GM21423 (cell line): Measurements from ENCODE around the gene KIF19.

Experiments
- ATAC-seq: cut with Tn5 transposase; IDR thresholded peaks from one replicate; pipeline ENCODE4 v1.9.1; 2021; ENCODE audit warnings: mild to moderate bottlenecking, moderate library complexity; ENCODE audit not compliant: unreplicated experiment

KIF19 gene

DNA sequence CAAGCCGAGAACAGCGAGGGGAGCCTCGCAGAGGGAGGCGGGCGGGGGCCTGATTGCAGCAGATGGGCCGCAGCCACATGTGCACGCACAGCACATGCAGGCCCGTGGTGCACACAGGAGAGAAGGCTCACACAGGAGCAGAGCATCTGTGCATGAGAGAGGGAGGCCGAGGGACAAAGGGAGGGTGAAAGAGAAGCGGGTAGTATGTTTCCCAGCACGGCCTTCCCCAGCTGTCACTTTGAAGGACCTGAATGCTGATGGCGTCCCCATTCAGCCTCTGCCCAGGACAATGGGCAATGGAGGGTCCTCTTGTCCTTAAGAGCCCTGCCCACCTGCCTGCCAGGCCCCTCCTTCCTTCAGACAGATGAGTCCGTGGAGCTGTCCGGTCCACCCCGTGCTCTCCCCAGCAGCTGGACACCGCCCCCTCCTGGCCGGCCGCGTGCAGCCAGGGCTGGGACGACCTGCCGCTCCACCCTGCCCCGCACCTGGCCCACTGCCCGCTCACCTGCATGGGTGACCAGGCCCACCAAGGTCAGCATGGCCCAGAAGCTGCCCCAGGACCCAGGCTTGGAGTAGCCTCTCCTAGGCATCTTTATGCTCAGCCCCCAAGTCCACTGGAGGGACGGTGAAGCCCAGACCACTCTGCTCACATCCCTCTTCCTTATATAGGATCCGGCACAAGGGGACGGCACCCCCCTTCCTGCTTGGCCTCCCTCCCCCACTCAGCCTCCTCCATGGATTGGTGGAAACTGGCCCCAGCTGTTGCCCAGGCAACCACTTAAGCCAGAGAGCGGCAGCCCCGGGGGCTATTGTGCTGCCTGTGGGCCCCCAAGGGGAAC lies 35.4 kb downstream of the KIF19 start, which contains the start of gene BTBD17:
TSS of gene BTBD17 (minus strand) at position 639 of the 839 bp plus-strand sequence. CDS start at position 590, 49 bp downstream.
- no peak for ATAC-seq

DNA sequence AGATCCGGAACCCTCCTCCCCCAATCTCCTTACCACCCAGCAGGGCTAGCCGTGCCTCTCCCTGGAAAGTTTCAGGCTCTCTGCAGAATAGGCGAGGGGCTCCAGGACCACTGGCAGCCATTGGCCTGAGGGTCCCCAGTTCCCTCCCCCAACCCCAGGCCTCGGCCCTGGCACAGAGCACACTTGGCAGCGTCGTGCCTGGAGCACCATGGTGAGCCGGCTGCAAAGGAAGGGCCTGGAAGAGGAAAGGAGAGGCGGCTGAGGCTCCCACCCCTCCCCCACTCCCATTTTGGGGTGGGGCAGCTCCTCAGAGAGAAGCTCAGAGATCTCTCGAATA lies 36.0 kb downstream of the KIF19 start:
- no peak for ATAC-seq

DNA sequence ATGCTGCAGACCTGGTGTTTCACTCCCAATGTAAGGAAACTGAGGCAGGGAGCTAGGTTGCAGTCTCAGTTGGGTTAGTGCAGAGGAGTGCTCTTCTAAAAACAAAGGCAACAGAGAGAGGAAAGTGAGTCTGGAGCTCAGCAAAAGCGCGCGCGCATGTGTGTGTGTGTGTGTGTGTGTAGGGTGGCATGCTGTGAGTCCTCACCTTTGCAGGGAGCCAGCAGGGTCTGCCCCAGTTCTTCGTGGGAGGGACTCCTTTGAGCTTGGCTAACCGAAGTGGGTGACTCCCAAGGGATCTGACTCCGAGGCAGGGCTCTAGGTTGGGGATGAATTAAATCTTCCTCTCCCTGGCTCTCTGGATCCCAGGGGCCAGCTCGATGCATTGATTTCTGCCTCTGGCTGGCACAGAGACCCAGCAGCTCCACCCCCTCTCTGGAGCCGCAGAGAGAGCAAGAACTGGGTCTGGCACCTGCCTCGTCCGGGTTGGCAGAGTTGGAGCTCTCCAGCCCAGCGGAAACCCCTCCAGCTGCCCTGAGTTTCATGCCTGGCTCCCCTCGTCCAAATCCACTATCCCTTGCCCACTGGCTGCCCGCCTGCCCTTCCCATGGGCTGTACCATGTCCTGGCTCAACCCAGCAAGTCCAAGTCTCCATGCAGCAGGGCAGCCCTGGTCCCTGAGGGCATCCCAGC lies 36.9 kb downstream of the KIF19 start:
- ATAC-seq, result no peak

DNA sequence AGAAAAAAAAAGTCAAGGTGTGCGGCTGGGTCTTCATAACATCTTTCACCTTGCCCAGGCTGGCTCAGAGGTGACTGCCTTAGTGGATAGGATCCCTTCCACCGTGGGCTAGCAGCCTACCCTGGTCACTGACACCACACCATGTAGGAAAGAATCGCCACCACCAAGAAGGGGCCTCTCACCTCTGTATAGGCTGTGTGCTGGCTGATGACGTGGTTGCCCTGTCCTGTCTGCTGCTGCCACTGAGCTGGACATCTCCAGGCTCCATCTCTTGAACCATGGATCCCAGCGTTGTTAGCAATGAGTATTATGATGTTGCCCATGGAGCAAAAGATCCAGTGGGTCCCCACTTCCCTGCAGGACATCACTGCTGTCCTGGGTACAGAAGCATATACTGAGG lies 41.2 kb downstream of the KIF19 start, which contains the start of gene GPR142:
TSS of gene GPR142 (plus strand) at position 301 of the 400 bp plus-strand sequence. CDS start 2,035 bp downstream, outside the sequence.
- ATAC-seq, result no peak

DNA sequence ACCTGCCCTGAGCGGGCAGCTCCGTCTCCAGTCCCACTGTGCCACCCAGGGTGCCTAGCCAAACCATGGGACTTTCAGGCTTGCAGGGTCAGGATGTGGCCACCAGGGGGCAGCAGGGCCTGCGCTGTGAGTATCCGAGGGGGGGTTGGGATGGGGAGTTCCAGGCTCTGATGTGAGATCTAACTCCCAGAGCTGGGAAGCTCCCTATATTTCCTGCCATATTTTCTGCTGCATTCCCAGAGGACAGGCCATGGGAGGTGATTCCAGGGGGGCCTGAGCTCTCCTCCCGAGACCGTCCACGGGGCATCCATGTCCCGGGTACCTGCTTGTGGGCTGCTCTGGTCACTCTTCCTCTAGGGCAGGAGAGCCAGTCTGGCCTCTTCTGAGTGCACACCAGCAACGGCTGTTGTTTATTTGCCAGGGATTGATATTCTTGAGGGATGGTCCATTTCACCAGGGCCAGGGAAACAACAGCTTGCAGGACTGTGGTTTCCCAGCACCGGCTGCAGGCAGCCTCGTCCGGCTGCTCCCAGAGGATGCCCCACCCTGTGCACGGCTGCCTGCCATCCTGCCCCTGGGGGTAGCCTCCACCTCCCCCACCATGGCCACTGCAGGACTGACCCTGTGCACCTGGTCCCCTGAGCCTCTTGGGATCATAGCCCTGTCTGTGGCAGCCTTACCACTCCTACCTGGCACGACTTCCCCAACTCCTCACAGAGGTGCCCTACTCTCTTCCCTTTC lies 42.5 kb downstream of the KIF19 start:
- no peak for ATAC-seq

DNA sequence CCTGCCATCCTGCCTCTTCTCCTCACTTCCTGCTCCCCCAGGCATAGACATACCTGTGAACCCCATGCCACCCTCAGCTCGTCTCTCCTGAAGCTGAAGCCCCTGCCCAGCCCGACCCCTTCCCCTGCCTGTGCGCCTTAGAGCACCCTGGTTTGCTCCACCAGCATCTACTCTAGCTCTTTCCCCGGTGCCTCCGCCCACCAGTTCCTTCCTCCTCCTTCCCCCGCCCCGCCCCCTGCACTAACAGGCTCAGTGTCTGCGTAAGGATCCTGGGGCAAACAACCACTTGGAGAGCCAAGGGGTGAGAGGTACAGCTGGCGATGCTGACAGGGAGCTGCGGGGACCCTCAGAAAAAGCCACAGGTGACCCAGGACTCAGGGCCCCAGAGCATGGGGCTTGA lies 43.2 kb downstream of the KIF19 start:
- ATAC-seq, result no peak

DNA sequence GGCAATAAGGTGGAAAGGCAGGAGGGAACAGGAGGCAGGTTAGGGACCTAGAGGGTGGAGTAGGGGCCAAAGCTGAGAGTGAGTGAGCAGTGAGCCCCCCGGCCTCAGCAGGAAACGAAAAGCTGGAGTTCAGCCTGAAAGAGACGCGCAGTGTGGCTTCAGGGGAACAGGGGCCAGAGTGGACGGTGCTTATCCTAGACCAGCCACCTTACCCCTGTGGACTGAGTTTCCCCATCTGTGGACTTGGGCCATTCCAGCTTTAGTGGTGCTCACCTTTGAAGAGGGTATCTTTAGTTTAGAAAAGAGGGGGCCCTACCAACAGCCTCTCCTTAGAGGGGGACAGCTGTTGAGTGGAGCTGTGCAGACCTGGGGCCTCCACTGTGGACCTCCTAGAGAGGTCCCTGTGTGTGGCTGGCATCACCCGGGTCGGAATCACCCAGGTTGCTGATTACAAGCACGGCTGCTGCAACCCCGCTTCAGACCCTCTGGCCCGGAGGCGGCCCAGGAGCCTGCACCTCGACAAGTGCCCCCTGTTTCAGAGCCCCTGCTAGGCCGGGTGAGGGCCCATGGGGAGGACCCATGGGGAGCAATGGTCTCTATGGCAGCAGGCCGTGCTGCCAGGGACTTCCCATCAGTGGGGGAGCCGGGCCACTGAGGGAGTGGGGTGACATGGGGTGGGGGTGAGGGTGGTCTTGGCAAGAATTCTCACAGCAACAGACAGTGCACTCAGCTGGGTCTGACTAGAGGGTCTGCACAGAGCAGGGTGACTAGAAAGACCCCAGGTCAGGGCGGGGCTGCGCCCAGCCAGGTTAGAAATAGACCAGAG lies 43.9 kb downstream of the KIF19 start:
- no peak for ATAC-seq

DNA sequence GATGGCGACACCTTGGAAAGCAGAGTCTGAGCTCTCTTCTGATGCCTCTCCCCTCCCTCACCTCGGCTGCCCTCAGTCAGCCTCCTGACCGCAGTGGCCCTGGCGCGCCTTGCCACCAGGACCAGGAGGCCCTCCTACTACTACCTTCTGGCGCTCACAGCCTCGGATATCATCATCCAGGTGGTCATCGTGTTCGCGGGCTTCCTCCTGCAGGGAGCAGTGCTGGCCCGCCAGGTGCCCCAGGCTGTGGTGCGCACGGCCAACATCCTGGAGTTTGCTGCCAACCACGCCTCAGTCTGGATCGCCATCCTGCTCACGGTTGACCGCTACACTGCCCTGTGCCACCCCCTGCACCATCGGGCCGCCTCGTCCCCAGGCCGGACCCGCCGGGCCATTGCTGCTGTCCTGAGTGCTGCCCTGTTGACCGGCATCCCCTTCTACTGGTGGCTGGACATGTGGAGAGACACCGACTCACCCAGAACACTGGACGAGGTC lies 45.7 kb downstream of the KIF19 start:
- ATAC-seq, result no peak

DNA sequence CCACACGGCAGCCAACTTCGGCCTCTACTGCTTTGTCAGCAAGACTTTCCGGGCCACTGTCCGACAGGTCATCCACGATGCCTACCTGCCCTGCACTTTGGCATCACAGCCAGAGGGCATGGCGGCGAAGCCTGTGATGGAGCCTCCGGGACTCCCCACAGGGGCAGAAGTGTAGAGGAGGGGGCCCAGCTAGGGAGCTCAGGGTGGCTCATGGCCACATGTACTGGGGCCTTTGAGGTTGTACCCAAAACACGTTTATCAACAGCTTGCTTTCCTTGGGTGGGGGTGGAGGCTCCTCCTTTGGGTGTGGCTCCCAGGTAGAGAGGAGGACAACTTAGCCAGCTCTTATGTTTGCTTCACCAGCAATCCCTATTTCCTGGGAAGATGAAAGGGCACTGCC lies 46.4 kb downstream of the KIF19 start:
- no peak for ATAC-seq

DNA sequence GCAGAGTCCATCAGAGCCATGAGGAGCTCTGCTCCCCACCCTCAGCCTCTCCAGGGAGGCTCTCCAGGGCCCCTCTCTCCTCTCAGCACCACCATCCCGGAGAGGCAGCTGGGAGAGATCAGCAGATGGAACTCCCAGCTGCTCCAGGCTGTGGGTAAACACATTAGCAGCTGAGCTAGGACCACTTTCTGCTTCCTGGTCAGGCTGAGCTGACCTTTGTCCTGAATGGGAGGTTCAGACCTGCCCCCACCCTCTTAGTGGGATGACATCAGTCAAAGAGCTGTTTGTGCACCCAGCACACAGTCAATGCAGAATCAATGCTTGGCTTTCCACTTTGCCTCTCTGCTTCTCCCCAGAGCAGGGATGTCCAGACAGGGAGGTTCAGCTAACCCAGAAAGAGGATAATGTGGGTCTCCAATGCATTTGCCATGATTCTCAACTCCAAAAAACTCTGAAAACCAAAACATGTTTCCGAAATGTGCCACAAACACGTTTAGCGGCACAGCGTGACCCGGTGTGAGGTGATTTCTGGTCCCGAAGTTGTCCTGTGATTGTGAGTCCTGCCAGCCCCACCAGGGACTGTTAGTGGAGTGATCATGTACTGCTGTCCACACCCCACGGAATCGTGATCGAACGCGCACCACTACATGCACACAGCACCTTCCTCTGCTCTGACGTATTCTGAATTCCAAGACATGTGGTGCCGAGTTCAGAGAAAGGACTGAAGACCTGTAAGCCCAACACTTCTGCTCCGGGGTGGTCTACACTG lies 48.0 kb downstream of the KIF19 start:
- ATAC-seq, result no peak

DNA sequence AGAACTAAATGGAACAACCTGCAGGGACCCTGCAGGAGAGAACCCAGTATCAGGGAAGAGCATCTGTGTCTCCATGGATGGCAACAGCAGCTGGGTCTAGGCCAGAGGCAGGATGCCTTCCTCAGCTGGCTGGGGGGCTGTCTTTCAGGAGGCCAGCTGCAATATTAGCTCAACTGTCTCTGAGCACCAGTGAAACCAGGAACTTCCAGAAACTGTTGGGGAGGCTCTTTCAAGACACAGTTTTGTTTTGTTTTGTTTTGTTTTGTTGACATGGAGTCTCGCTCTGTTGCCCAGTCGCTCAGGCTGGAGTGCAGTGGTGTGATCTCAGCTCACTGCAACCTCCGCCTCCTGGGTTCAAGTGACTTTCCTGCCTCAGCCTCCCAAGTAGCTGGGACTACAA lies 48.8 kb downstream of the KIF19 start:
- ATAC-seq, result no peak

DNA sequence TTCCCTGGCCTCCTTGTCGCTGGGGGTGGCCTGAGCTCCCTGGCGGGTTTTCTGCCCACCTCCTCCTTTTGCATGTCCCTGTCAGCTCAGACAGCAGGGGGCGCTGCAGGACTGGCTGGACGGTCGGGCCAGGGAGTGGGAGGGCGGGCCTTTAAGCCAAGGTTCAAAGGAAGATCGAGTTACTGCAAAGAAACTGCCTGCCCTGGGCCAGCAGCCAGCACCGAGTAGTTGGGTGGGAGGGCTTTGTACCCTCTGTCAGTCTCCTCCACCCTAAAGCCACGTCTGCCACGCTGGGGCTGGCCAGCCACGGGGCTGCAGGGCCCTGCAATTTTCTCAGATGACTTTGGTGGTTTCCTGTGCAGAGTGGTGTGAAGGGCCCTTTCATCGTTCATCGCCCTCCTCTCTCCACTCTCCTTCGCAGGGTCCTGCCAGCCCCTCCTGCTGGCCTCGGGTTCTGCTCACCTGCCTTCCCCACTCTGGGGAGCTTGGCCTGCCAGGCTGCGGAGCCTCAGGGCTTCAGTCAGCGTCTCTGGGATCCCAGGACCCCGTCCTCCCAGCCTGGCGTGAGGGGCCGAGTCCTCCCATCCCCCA lies 53.6 kb downstream of the KIF19 start:
- no peak for ATAC-seq

DNA sequence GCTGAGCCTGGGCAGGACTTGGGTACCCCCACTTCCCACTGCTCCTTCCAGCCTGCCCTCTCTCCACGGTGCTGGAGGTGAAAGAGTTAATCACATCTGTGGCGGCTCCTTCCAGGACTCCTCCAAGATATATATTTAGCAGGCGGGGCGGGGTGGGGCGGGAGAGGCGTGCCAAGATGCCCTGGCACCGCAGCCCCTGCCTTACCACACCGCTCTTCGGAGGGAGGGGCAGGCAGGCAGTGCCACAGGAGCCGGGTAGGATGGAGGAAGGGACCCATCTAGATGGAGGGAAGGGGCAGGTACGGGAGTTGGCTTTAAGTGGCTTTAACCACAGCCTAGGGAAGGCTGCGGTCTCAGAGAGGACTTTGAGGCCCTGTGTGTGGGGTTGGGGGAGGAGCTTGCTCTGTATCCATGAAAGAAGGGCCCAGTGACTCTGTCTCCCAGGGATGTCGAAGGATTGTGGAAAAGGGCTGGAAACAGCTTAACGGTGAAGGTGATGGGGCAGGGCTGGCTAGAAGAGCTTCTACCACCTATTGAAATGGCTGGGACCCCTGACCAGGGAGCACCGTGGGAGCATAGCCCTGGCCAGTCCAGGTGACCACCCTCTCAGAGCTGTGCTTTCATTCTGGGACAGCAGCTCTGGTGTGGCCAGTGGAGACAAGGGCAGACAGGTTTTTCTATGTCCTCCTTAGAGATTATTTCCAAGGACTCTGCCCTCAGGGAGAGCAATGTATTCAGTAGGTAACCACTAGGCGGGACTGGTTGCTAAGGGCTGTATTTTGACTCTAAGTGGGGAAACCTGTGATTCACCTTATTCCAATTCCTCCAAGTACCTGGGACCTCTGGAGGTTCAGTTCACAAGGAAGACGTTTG lies 54.3 kb downstream of the KIF19 start:
- ATAC-seq, result no peak

DNA sequence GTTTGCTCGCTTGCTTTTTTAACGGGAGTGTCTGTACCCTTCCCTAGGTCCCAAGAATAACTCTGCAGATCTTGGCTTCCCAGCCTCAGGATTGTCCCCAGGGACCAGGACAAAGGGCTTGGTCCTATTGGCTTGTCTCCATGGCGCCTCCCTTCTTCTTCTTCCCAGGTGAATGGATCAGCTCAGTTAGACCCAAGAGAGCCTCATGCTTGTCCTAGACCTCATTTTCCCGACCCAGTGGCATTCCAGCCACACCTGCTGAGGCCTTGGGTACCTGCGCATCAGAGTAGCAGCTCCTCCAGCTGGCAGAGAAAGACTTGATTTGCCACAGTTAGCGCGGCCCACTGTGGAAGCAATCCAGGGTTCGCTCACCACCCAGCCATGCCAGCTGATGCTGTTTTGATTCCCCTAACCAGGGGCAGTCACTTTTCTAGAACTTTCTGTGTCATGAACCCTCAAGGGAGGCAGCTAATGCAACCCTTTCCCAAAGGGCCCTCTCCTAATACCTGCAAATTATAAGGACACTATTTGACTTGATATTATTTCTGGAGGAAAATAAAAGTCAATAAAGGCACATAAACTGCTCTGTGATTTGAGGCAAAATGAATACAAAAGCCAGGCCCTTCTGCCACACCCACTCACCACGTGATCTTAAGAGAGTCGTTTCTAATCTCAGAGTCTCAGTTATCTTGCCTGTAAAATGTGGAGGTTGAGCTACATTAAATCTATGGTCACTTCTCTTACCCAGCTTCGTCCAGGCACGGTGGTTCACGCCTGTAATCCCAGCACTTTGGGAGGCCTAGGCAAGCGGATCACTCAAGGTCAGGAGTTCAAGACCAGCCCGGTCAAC lies 55.2 kb downstream of the KIF19 start:
- ATAC-seq, result no peak

DNA sequence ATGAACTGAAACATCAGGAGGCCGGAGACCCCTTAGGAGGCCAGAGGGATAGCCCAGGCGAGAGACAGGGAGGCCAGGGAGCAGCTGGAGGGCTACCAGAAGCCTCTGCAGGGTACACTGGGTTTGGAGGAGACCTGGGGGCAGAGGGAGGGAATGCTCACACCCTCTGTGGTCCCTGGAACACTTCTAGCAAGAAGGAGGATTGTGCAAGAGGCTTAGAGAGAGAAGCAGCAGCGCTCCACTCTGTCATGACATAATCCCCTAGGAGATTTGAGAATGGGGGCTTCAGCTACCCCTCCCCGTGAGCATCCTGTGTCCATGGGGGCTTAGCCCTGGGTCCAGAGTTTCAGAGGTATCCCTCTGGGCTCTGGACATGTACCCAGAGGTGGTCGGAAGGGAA lies 57.1 kb downstream of the KIF19 start:
- no peak for ATAC-seq

DNA sequence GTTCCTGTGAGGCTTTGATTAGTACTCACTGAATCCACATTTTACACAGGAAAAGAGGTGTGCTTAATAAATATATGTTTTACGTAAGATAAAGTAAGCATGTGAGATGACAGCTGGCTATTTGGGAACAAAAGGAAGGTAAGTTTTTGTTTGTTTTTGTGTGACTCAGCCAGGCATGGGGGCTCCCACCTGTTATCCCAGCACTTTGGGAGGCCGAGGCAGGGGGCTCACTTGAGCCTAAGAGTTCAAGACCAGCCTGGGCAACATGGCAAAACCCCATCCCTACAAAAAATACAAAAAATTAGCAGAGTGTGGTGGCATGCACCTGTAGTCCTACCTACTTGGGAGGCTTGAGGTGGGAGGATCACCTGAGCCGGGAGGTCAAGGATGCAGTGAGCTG lies 59.2 kb downstream of the KIF19 start:
- no peak for ATAC-seq

DNA sequence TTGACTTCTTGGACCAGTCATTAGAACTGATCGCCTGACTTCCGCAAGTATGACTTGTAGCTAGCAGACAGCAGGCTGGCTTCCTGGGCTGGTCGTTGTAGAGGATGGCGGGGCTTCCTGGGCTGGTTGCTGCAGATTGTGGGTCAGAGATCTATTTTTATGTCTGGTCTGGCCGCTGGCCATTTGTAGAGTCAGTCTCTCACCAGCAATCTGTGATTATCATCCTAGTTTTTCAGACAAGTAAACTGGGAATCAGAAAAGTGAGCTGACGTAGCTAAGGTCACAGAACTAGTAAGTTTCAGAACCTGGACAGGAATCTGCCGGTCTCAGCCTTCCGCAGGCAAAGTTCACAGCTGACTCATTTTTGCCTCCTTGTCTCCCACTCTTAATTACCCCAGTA lies 60.4 kb downstream of the KIF19 start:
- no peak for ATAC-seq
